GM12878 (cell line): ENCODE results near the gene GALNT16. TPM values are rescaled to one million over a fixed set of nuclear protein-coding genes. Genes with fewer than 3 reads are reported as not detected.

Source experiments
- ATAC-seq: fragments of 200-7000 bp; cut with Tn5 transposase; 3 replicates; pipeline ENCODE4 v1.9.1; 2020; ENCODE audit warnings: mild to moderate bottlenecking, moderate library complexity
- BruUV-seq: library from RNA; stranded (reverse); fragments of 400-500 nt; replicated peaks from 2 replicates; lab custom pipeline; 2021; lab: Mats Ljungman, UMichigan
- CTCF ChIA-PET: fragments of 300-600 bp; sonication (Branson Sonifier 250); formaldehyde crosslinking; extraction: SDS; loops from one replicate; lab custom pipeline; 2021; ENCODE audit warnings: inconsistent platforms; lab: Yijun Ruan, JAX
- POLR2A ChIA-PET: fragments of 350-600 bp; formaldehyde crosslinking; extraction: SDS; loops from one replicate; lab custom pipeline; 2021; ENCODE audit warnings: inconsistent platforms; lab: Charles Lee
- RAD21 ChIA-PET: fragments of 300-600 bp; sonication (Branson Sonifier 250); formaldehyde crosslinking; loops from one replicate; lab custom pipeline; 2023; ENCODE audit warnings: antibody characterized with exemption; ENCODE audit not compliant: unreplicated experiment; lab: Charles Lee
- SMC1A ChIA-PET: fragments of 300-600 bp; sonication (Branson Sonifier 250); formaldehyde crosslinking; loops from one replicate; lab custom pipeline; 2023; ENCODE audit not compliant: unreplicated experiment, uncharacterized antibody; lab: Charles Lee
- DNase-seq: peaks from one replicate; pipeline ENCODE4 v3.0.0-alpha.2; 2011; ENCODE audit warnings: low read depth, low spot score
- FAIRE-seq: peaks from 3 replicates; lab custom pipeline; 2011; peaks lifted over from hg19 to GRCh38; lab: Jason Lieb, UNC
- H2AFZ ChIP-seq: 2 replicates; pipeline ENCODE4 v1.6.0; 2011; ENCODE audit warnings: low read depth, low read length, control low read depth; ENCODE audit not compliant: control insufficient read depth
- H3K27ac ChIP-seq: 2 replicates; pipeline ENCODE4 v1.5.1; 2011; ENCODE audit warnings: control low read depth; ENCODE audit not compliant: control insufficient read depth, insufficient read depth
- H3K27me3 ChIP-seq, 2 experiments: replicated peaks in 1 of 2; 2 replicates each; pipeline versions ENCODE4 v1.6.0 to v1.6.1; 2011; ENCODE audit warnings: low read length in 1 of 2; ENCODE audit not compliant: control insufficient read depth in 2 of 2, insufficient read depth in 2 of 2
- H3K36me3 ChIP-seq, 2 experiments: 2 replicates each; pipeline ENCODE4 v1.5.1; 2011; ENCODE audit warnings: low read length in 1 of 2; ENCODE audit not compliant: control insufficient read depth in 2 of 2, insufficient read depth in 2 of 2
- H3K4me1 ChIP-seq: 2 replicates; pipeline ENCODE4 v1.6.1; 2011; ENCODE audit warnings: mild to moderate bottlenecking, low read length, moderate library complexity, mixed read lengths; ENCODE audit not compliant: control insufficient read depth, insufficient read depth
- H3K4me2 ChIP-seq: 2 replicates; pipeline ENCODE4 v1.6.0; 2011; ENCODE audit warnings: control low read depth; ENCODE audit not compliant: control insufficient read depth, insufficient read depth
- H3K4me3 ChIP-seq: fragments of 200-600 bp; sonication (generic); 2 replicates; pipeline ENCODE4 v1.5.1; 2016
- H3K79me2 ChIP-seq: 2 replicates; pipeline ENCODE4 v1.6.0; 2011; ENCODE audit warnings: low read length; ENCODE audit not compliant: control insufficient read depth, insufficient read depth
- H3K9ac ChIP-seq: 2 replicates; pipeline ENCODE4 v1.8.0; 2011; ENCODE audit warnings: low read length, control low read depth, mixed read lengths; ENCODE audit not compliant: control insufficient read depth, insufficient read depth
- H3K9me3 ChIP-seq: replicated peaks from 3 replicates; pipeline ENCODE4 v1.5.1; 2011; ENCODE audit warnings: mild to moderate bottlenecking, low read length; ENCODE audit not compliant: control insufficient read depth, insufficient read depth
- H4K20me1 ChIP-seq: 2 replicates; pipeline ENCODE4 v1.6.0; 2011; ENCODE audit not compliant: control insufficient read depth, insufficient read depth
- CHD4 ChIP-seq: fragments of 200-600 bp; sonication (generic); IDR thresholded peaks from 2 replicates; pipeline ENCODE4 v1.6.1; 2016; ENCODE audit warnings: mild to moderate bottlenecking
- CREB1 ChIP-seq: IDR thresholded peaks from 2 replicates; pipeline ENCODE4 v1.6.1; 2012; ENCODE audit warnings: low read depth, mild to moderate bottlenecking, inconsistent platforms
- DPF2 ChIP-seq: fragments of 450-650 bp; IDR thresholded peaks from 2 replicates; pipeline ENCODE4 v1.6.1; 2017; ENCODE audit warnings: mild to moderate bottlenecking
- HCFC1 ChIP-seq: fragments of 150-350 bp; IDR thresholded peaks from 2 replicates; pipeline ENCODE4 v1.6.1; 2014; ENCODE audit warnings: low read length
- KLF5 ChIP-seq: fragments of 450-650 bp; IDR thresholded peaks from 2 replicates; pipeline ENCODE4 v1.6.1; 2014; ENCODE audit warnings: mild to moderate bottlenecking; ENCODE audit not compliant: partially characterized antibody
- MEF2B ChIP-seq: fragments of 450-650 bp; IDR thresholded peaks from 2 replicates; pipeline ENCODE4 v1.6.1; 2018; ENCODE audit warnings: mild to moderate bottlenecking, moderate library complexity; ENCODE audit not compliant: partially characterized antibody, poor library complexity, severe bottlenecking
- MXI1 ChIP-seq: fragments of 150-350 bp; IDR thresholded peaks from 2 replicates; pipeline ENCODE4 v1.6.1; 2011; ENCODE audit warnings: low read depth, mild to moderate bottlenecking, inconsistent platforms, low read length, improper control_type of control experiment
- RAD21 ChIP-seq: IDR thresholded peaks from 2 replicates; pipeline ENCODE4 v1.6.1; 2011; ENCODE audit warnings: mild to moderate bottlenecking, low read depth, low read length, moderate library complexity; ENCODE audit not compliant: insufficient read depth
- RAD51 ChIP-seq: fragments of 450-650 bp; IDR thresholded peaks from 2 replicates; pipeline ENCODE4 v1.6.1; 2016; ENCODE audit warnings: moderate library complexity, mild to moderate bottlenecking, inconsistent platforms
- RELB ChIP-seq: fragments of 450-650 bp; IDR thresholded peaks from 2 replicates; pipeline ENCODE4 v1.6.1; 2017; ENCODE audit warnings: low read depth, mild to moderate bottlenecking, moderate library complexity
- ZZZ3 ChIP-seq: IDR thresholded peaks from 2 replicates; pipeline ENCODE4 v1.6.1; 2011; ENCODE audit warnings: low read depth; ENCODE audit not compliant: control insufficient read depth, insufficient read length
- WGBS: methylation state at CpG from one replicate; pipeline ENCODE4 v1.1.6; 2016; ENCODE audit warnings: low lambda C conversion rate; ENCODE audit not compliant: insufficient replicate concordance, insufficient coverage; ENCODE audit errors: missing lambda C conversion rate; 5-methylcytosine and 5-hydroxymethylcytosine counted together
- in situ Hi-C: fragments of 300-500 bp; cut with MboI; formaldehyde crosslinking; loops from 9 replicates; pipeline ENCODE4 v1.14.3; 2018; ENCODE audit warnings: mixed read lengths
- intact Hi-C: fragments of 100-400 bp; cut with micrococcal nuclease; formaldehyde crosslinking; loops from one replicate; pipeline ENCODE4 v1.14.2; 2022; ENCODE audit not compliant: unreplicated experiment
- polyA plus RNA-seq, 11 experiments: library from polyadenylated mRNA; depleted of rRNA in 4 of 11; unstranded in 6 of 11; stranded (reverse) in 5 of 11; fragments of >200 nt; fragmentation: Nextera tagmentation in 4 of 11; fragmentation: Illumina TruSeq in 1 of 11; extraction: Ambion mirVana in 4 of 11; extraction: Trizol in 1 of 11; gene quantifications; 1 replicate in 1 of 11; 2 replicates in 10 of 11; pipeline versions ENCODE4 v1.2.1 to v1.2.3, GENCODE V29; 2011 to 2016; ENCODE audit warnings: inconsistent platforms in 2 of 11, missing spikeins in 2 of 11, low read depth in 1 of 11
- total RNA-seq, 4 experiments: library from RNA; depleted of rRNA in 3 of 4; stranded (reverse); fragments of >200 nt in 3 of 4; fragmentation: Illumina TruSeq in 1 of 4; extraction: Trizol in 1 of 4; gene quantifications; 2 replicates each; pipeline versions ENCODE4 v1.2.1 to v1.2.3, GENCODE V29; 2013 to 2021

The GALNT16 gene
- total and polyA plus RNA-seq, 10 of the 15 experiments (the other 5 are each of a cell fraction or from before 2014, with no cell fraction given) = under 0.01 to 0.08 (median 0.03) TPM; not detected in 3

DNA sequence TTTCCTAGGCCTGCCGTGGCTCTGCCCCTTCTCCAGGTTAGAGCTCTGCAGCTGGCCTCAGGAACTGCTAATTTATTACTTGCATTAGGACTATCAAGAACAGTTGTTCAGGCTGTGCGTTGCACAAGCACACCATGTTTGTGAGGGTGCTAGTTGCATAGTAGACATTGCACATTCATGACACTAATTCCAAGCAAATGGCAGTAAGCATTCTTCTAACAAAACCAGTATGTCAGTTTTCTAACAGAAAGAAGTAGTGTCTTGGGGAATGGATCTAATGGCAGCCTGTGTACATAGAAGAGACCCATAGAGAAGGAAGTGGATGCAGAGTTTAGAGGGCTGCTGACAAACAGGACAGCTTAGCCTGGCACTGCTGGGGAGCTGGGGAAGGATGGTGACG is 84.2 kb downstream of the GALNT16 start:
- whole genome bisulfite sequencing = 31% methylated on average over 3 of the region's 3 CpGs
- H3K4me2 ChIP-seq = no peak overlapping the region
- no peak for ATAC-seq
- BruUV-seq = no TSS peak
- H3K9ac ChIP-seq = no peak overlapping the region
- H2AFZ ChIP-seq = no peak overlapping the region
- no peaks in the 10 kb centered on the region for H3K27me3 ChIP-seq
- no peak for FAIRE-seq
- RAD21 ChIA-PET = interaction anchor here (1.2 kb wide), 1 partner anchor 14 kb away, joined by 4 read pairs; no protein-coding TSS in a partner anchor
- TF ChIP-seq KLF5 (no peak), CHD4 (no peak), CREB1 (no peak), RELB (no peak), DPF2 (no peak), RAD51 (no peak), RAD21 (no peak), MXI1 (no peak), MEF2B (no peak), ZZZ3 (no peak), HCFC1 (no peak)
- TF ChIP-seq, all 136 proteins: peak for 0
- ChIA-PET CTCF (interaction anchor here (1.0 to 1.5 kb wide), 5 partner anchors 11 to 116 kb away, joined by 3 to 5 read pairs (median 4); no protein-coding TSS in a partner anchor), POLR2A (interaction anchor here (1.2 kb wide), 1 partner anchor 10 kb away, joined by 5 read pairs; no protein-coding TSS in a partner anchor), SMC1A (interaction anchor here (1.2 to 1.8 kb wide), 3 partner anchors 10 to 25 kb away, joined by 3 to 5 read pairs (median 4); no protein-coding TSS in a partner anchor)
- no peak overlapping the region for H3K27ac ChIP-seq
- no peaks in the 10 kb centered on the region for H3K79me2 ChIP-seq
- intact Hi-C loops = no loop called here
- H3K4me3 ChIP-seq = no peak overlapping the region
- in situ Hi-C loops = no loop called here
- H3K4me1 ChIP-seq = no peaks in the 10 kb centered on the region
- no peaks in the 10 kb centered on the region for H3K9me3 ChIP-seq
- no peak for DNase-seq
- no peaks in the 10 kb centered on the region for H4K20me1 ChIP-seq
- no peaks in the 10 kb centered on the region for H3K36me3 ChIP-seq
